ENCODE data around the gene IL18RAP.

DNA sequence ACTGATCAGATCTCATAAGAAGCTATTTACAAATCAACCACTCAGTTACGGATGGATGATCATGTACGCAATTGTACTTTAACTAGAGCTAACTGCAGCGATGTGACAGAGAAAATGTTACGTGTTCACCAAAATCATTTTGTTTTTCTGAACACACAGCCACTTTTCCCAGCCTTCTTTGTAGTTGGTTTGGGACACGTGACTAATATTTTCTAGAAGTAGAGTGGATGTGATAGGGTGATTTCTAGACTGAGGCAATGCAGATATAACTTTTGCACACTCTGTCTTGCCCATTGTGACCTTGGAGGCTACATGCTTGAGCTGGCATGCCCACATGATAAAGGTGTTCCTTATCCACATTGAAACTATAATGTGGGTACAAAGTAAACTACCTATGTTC lies 40.2 kb downstream of the IL18RAP start:
- no peak for TF ChIP-seq JUN (IDR thresholded peaks at IDR 0.05; ENCODE audit: borderline replicate concordance, insufficient read depth, insufficient read length, low read depth)
- no peak for TF ChIP-seq CTCF (IDR thresholded peaks at IDR 0.05; ENCODE audit: extremely low read depth in 1 of 2, insufficient read depth in 1 of 2, low read depth in 1 of 2, low read length in 2 of 2)
- no peak for TF ChIP-seq MAX (IDR thresholded peaks at IDR 0.05; ENCODE audit: insufficient read depth, insufficient read length)
- TF ChIP-seq EZH2 (IDR thresholded peaks at IDR 0.05; ENCODE audit: borderline replicate concordance, low read depth, low read length, severe bottlenecking), result no peak
- no peak for TF ChIP-seq POLR2A (IDR thresholded peaks at IDR 0.05; ENCODE audit: low read depth, low read length)
- TF ChIP-seq POLR2AphosphoS5 (IDR thresholded peaks at IDR 0.05; ENCODE audit: insufficient read depth, low read depth, low read length), result no peak
- TF ChIP-seq MYC (IDR thresholded peaks at IDR 0.05; ENCODE audit: low read depth, low read length), result no peak

Measured in endothelial cell of umbilical vein (primary cell).